ENCODE measurements around the gene ADORA2B.
"Not testable (repeated sequence)": the region's sequence is repeated elsewhere in the genome, so short reads cannot be mapped to it uniquely, and the experiment has no call there.

The ADORA2B gene

GRCh38 chr17:15978606-15979005 is 33.7 kb downstream of the ADORA2B start:
- H3F3A ChIP-seq (ENCODE audit: insufficient read depth), result no peaks in the 10 kb centered on the region
- H3K4me2 ChIP-seq (ENCODE audit: low read depth, low read length, poor library complexity, severe bottlenecking), result no peak overlapping the region
- TF ChIP-seq CTCF (IDR thresholded peaks at IDR 0.05; ENCODE audit: insufficient read depth, low read length, poor library complexity, severe bottlenecking) (no peak), EZH2phosphoT487 (conservative IDR thresholded peaks at IDR 0.05; ENCODE audit: low read length) (no peak)
- H3K9me3 ChIP-seq (ENCODE audit: insufficient read depth, low read length), result no peaks in the 10 kb centered on the region
- H2AFZ ChIP-seq (ENCODE audit: low read depth, low read length, severe bottlenecking), result no peak overlapping the region
- H3K27ac ChIP-seq (ENCODE audit: low read depth, low read length), result no peak overlapping the region
- H3K79me2 ChIP-seq (ENCODE audit: insufficient read depth, low read length), result no peaks in the 10 kb centered on the region
- no peaks in the 10 kb centered on the region for H3K9me2 ChIP-seq (replicated peaks; ENCODE audit: insufficient read depth, low read length)
- no peaks in the 10 kb centered on the region for H4K20me1 ChIP-seq (ENCODE audit: low read depth, low read length)
- H3K4me3 ChIP-seq (ENCODE audit: insufficient read depth, low read length, poor library complexity, severe bottlenecking), result no peak overlapping the region
- no peaks in the 10 kb centered on the region for H3K27me3 ChIP-seq (ENCODE audit: low read length)
- no peaks in the 10 kb centered on the region for H3K36me3 ChIP-seq (ENCODE audit: low read length)
- H3K9ac ChIP-seq (ENCODE audit: low read length), result no peak overlapping the region

DNA sequence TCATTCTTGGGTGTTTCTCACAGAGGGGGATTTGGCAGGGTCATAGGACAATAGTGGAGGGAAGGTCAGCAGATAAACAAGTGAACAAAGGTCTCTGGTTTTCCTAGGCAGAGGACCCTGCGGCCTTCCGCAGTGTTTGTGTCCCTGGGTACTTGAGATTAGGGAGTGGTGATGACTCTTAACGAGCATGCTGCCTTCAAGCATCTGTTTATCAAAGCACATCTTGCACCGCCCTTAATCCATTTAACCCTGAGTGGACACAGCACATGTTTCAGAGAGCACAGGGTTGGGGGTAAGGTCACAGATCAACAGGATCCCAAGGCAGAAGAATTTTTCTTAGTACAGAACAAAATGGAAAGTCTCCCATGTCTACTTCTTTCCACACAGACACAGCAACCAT is 34.1 kb downstream of the ADORA2B start:
- not testable (repeated sequence) for H3K9ac ChIP-seq (ENCODE audit: low read length); H3K27ac ChIP-seq (ENCODE audit: low read depth, low read length); H3K79me2 ChIP-seq (ENCODE audit: insufficient read depth, low read length)

DNA sequence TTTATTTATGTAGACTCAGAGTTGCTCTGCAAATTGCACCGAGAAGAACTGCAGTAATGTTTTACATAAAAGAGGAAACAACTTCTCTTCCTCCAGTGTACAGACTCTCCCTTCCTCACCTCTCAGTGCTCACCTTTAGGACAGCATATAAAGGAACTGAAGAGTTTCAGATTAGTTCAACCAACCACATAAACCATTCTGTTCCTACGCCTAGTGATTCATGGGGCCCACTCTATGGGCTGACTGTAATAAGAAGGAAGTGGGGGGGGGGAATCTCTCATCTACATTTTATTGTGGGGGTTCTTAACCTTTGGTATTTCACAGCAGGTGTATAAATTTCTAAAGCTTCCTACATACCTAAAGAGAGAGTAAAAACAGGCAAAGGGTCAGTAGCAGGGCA is 36.3 kb downstream of the ADORA2B start:
- H3F3A ChIP-seq (ENCODE audit: insufficient read depth), result no peaks in the 10 kb centered on the region
- no peaks in the 10 kb centered on the region for H3K9me3 ChIP-seq (ENCODE audit: insufficient read depth, low read length)
- H3K9me2 ChIP-seq (replicated peaks; ENCODE audit: insufficient read depth, low read length), result no peaks in the 10 kb centered on the region
- no peaks in the 10 kb centered on the region for H3K36me3 ChIP-seq (ENCODE audit: low read length)
- no peaks in the 10 kb centered on the region for H3K27me3 ChIP-seq (ENCODE audit: low read length)
- no peaks in the 10 kb centered on the region for H3K79me2 ChIP-seq (ENCODE audit: insufficient read depth, low read length)
- no peak overlapping the region for H3K27ac ChIP-seq (ENCODE audit: low read depth, low read length)
- no peaks in the 10 kb centered on the region for H4K20me1 ChIP-seq (ENCODE audit: low read depth, low read length)
- H3K4me3 ChIP-seq (ENCODE audit: insufficient read depth, low read length, poor library complexity, severe bottlenecking), result no peak overlapping the region
- no peak overlapping the region for H3K9ac ChIP-seq (ENCODE audit: low read length)
- TF ChIP-seq CTCF (IDR thresholded peaks at IDR 0.05; ENCODE audit: insufficient read depth, low read length, poor library complexity, severe bottlenecking), result no peak
- TF ChIP-seq EZH2phosphoT487 (conservative IDR thresholded peaks at IDR 0.05; ENCODE audit: low read length), result no peak
- no peak overlapping the region for H3K4me2 ChIP-seq (ENCODE audit: low read depth, low read length, poor library complexity, severe bottlenecking)
- no peak overlapping the region for H2AFZ ChIP-seq (ENCODE audit: low read depth, low read length, severe bottlenecking)

More for the DNA sequence above, 34.1 kb downstream of the ADORA2B start:
- H3F3A ChIP-seq (ENCODE audit: insufficient read depth); H3K4me3 ChIP-seq (ENCODE audit: insufficient read depth, low read length, poor library complexity, severe bottlenecking); H3K9me2 ChIP-seq (replicated peaks; ENCODE audit: insufficient read depth, low read length); H3K9me3 ChIP-seq (ENCODE audit: insufficient read depth, low read length); H3K27me3 ChIP-seq (ENCODE audit: low read length); H3K36me3 ChIP-seq (ENCODE audit: low read length); H3K4me2 ChIP-seq (ENCODE audit: low read depth, low read length, poor library complexity, severe bottlenecking); H2AFZ ChIP-seq (ENCODE audit: low read depth, low read length, severe bottlenecking); H4K20me1 ChIP-seq (ENCODE audit: low read depth, low read length): not testable (repeated sequence)

DNA sequence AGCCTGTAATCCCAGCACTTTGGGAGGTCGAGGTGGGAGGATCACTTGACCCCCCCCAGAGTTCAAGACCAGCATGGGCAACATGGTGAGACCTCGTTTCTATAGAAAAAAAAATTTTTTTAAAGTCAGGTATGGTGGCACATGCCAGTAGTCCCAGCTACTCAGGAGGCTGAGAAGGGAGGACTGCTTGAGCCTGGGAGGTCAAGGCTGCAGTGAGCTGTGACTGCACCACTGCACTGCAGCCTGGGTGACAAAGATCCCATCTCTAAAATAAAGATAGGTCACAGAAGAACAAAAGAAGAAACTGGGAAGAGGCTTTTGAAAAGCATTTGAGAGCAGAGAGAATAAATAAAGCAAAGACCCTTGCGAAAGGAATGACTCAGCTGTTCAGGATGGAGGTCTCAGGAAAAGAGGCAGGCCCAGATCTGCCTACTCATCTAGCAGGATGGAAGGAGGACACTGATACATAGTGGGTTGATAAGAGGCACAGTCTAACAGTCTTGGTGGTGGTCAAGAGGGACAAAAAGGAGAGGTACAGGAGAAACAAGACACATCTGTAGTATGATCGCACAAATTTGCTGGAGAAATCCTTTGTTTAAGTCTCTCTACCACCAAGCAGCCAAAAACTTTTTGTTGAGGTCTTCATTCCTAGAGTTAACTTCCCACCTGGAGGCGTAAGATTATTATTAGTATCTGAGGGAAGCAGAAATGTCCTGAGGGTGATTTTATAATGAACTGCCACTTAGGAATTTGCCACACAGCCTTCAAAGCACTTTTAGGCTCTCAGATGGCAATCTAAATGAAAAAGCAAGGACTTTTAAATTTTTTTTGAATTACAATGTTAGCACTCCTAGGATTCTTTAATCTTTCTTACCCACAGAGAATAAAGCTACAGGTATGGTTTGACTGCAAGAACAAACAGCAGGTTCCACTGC is 37.0 kb downstream of the ADORA2B start:
- H3K9me3 ChIP-seq (ENCODE audit: insufficient read depth, low read length), result no peaks in the 10 kb centered on the region
- TF ChIP-seq EZH2phosphoT487 (conservative IDR thresholded peaks at IDR 0.05; ENCODE audit: low read length) (no peak), CTCF (IDR thresholded peaks at IDR 0.05; ENCODE audit: insufficient read depth, low read length, poor library complexity, severe bottlenecking) (no peak)
- H3K27ac ChIP-seq (ENCODE audit: low read depth, low read length), result no peak overlapping the region
- no peak overlapping the region for H3K4me2 ChIP-seq (ENCODE audit: low read depth, low read length, poor library complexity, severe bottlenecking)
- no peaks in the 10 kb centered on the region for H3K27me3 ChIP-seq (ENCODE audit: low read length)
- H3K4me3 ChIP-seq (ENCODE audit: insufficient read depth, low read length, poor library complexity, severe bottlenecking), result no peak overlapping the region
- no peak overlapping the region for H3K9ac ChIP-seq (ENCODE audit: low read length)
- H4K20me1 ChIP-seq (ENCODE audit: low read depth, low read length), result no peaks in the 10 kb centered on the region
- H3K79me2 ChIP-seq (ENCODE audit: insufficient read depth, low read length), result no peaks in the 10 kb centered on the region
- H3K36me3 ChIP-seq (ENCODE audit: low read length), result peaks cover 4% of the 10 kb centered on the region; the same call in 1 of the 2 replicates
- no peaks in the 10 kb centered on the region for H3K9me2 ChIP-seq (replicated peaks; ENCODE audit: insufficient read depth, low read length)
- H3F3A ChIP-seq (ENCODE audit: insufficient read depth), result no peaks in the 10 kb centered on the region
- H2AFZ ChIP-seq (ENCODE audit: low read depth, low read length, severe bottlenecking), result no peak overlapping the region

Data from SU-DHL-6 (cell line).